ENCODE measurements around the gene TTC13. TPM values are rescaled to one million over a fixed set of nuclear protein-coding genes. Genes with fewer than 3 reads are reported as not detected.

The TTC13 gene
- polyA plus RNA-seq, 3 donors: 9.2 to 24.4 (median 10.8) TPM

DNA sequence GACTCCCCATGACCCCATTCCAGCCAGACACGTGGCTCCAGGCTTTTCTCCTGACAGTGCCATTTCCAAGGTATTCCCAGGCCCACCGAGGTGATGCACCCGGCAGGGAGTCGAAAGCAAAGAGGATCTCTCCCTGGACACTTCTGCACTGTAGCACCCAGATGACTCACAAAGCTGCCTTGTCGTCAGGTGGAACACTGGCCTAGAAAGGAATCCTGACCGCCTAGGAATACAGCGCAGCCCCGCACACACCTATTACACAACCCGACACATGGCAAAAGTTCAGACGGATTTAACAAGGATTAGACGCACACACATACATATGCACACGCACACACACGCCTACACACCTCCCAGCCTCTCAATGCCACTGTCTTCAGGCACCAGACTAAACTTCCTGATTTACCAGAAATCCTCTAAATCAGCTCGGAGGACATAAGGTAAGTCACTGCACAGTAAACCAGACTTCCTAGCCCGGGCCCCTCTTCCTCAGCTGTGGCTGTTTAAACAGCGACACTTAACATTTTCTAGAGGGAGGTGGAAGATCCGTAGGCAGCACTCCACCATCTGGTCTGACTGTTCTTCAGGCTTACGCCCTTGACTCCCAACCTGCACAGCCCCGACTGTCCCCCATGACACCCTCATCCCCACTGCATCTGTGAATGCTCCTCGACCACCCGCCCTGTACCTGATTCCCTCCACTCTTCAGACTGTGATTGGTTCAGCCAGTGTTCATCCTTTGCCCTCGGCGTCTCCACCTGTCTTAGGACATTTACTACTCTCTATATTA, 48.7 kb upstream of the TTC13 start:
- Mint-ChIP-seq H3K9me3 (peaks cover 0 to 2% (median 0%) of the 10 kb centered on the region in 7 donors), H3K27ac (peak overlapping the region in 2 of 7 donors; percentile 6 to 26), H3K4me3 (peak overlapping the region in 1 of 2 donors; percentile 13), H3K36me3 (peaks cover 6 to 9% of the 10 kb centered on the region in 2 donors), H3K27me3 (ENCODE audit: low read depth in 3 of 3) (peaks cover 2 to 12% (median 2%) of the 10 kb centered on the region in 3 donors), H3K4me1 (peaks cover 16% of the 10 kb centered on the region)
- no peak for DNase-seq
- no peak overlapping the region for H2AFZ ChIP-seq (ENCODE audit: insufficient read depth, low read depth, low read length, poor library complexity, severe bottlenecking)
- no peaks in the 10 kb centered on the region for H3K27me3 ChIP-seq (ENCODE audit: control insufficient read depth in 2 of 2, insufficient read depth in 2 of 2, low read length in 2 of 2)
- peaks cover 9 to 11% of the 10 kb centered on the region in 2 donors for H3K4me1 ChIP-seq (ENCODE audit: control insufficient read depth in 1 of 2, insufficient read depth in 2 of 2, low read length in 2 of 2)
- intact Hi-C loops (cut with micrococcal nuclease): no loop called here
- no peak overlapping the region for H3K9ac ChIP-seq (ENCODE audit: insufficient read depth, low read length, poor library complexity, severe bottlenecking)
- H3K4me2 ChIP-seq (replicated peaks; ENCODE audit: extremely low read depth, low read length, poor library complexity, severe bottlenecking): no peak overlapping the region
- no peak overlapping the region for H3K4me3 ChIP-seq (replicated peaks in 1 of 3; ENCODE audit: low read depth in 2 of 3, low read length in 3 of 3)
- no peaks in the 10 kb centered on the region for H3K9me3 ChIP-seq (replicated peaks in 1 of 2; ENCODE audit: control insufficient read depth in 1 of 2, insufficient read depth in 1 of 2, low read length in 2 of 2)
- H3K79me2 ChIP-seq (ENCODE audit: insufficient read depth, low read length): no peaks in the 10 kb centered on the region
- 90% methylated on average over 20 of the region's 23 CpGs for WGBS (ENCODE audit: insufficient coverage)
- TF ChIP-seq CTCF (IDR thresholded peaks at IDR 0.05): no peak
- H3K36me3 ChIP-seq (replicated peaks in 1 of 2; ENCODE audit: control insufficient read depth in 1 of 2, insufficient read depth in 2 of 2, low read length in 2 of 2): no peaks in the 10 kb centered on the region
- H4K20me1 ChIP-seq (ENCODE audit: insufficient read depth, low read length): no peaks in the 10 kb centered on the region
- H3K27ac ChIP-seq (ENCODE audit: low read depth in 1 of 2, low read length in 2 of 2): no peak overlapping the region

DNA sequence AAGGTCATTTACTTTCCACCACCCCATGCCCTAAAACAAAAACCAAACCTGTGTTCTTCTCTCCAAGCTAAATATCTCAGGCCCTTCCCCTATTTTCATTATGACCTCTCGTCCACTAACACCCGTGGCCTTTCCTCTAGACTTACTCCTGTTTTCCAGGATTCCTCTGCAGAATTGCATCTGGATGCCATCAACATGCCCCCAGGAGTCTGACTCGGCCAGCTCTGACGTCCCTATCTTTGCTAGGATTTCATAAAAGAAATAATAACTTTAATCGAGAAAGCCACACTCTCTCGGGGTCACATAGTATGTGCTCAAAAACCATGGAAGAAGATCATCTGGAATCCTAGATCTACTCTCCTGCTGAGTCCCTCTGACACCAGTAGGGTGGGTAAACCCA, 47.9 kb upstream of the TTC13 start:
- H3K79me2 ChIP-seq (ENCODE audit: insufficient read depth, low read length): no peaks in the 10 kb centered on the region
- no peak overlapping the region for H3K9ac ChIP-seq (ENCODE audit: insufficient read depth, low read length, poor library complexity, severe bottlenecking)
- WGBS (ENCODE audit: insufficient coverage): 95% methylated on average over 2 of the region's 6 CpGs
- no peak overlapping the region for H3K27ac ChIP-seq (ENCODE audit: low read depth in 1 of 2, low read length in 2 of 2)
- TF ChIP-seq CTCF (IDR thresholded peaks at IDR 0.05): no peak
- H3K4me3 ChIP-seq (replicated peaks in 1 of 3; ENCODE audit: low read depth in 2 of 3, low read length in 3 of 3): no peak overlapping the region
- Mint-ChIP-seq H3K36me3 (peaks cover 6 to 9% of the 10 kb centered on the region in 2 donors), H3K27ac (no peak overlapping the region), H3K27me3 (ENCODE audit: low read depth in 3 of 3) (peaks cover 2 to 12% (median 2%) of the 10 kb centered on the region in 3 donors), H3K4me1 (peaks cover 18% of the 10 kb centered on the region), H3K4me3 (no peak overlapping the region), H3K9me3 (peaks cover 0 to 2% (median 0%) of the 10 kb centered on the region in 7 donors)
- H3K4me1 ChIP-seq (ENCODE audit: control insufficient read depth in 1 of 2, insufficient read depth in 2 of 2, low read length in 2 of 2): peaks cover 12 to 13% of the 10 kb centered on the region in 2 donors
- H3K9me3 ChIP-seq (replicated peaks in 1 of 2; ENCODE audit: control insufficient read depth in 1 of 2, insufficient read depth in 1 of 2, low read length in 2 of 2): no peaks in the 10 kb centered on the region
- H3K27me3 ChIP-seq (ENCODE audit: control insufficient read depth in 2 of 2, insufficient read depth in 2 of 2, low read length in 2 of 2): no peaks in the 10 kb centered on the region
- H3K36me3 ChIP-seq (replicated peaks in 1 of 2; ENCODE audit: control insufficient read depth in 1 of 2, insufficient read depth in 2 of 2, low read length in 2 of 2): no peaks in the 10 kb centered on the region
- intact Hi-C loops (cut with micrococcal nuclease): no loop called here
- H4K20me1 ChIP-seq (ENCODE audit: insufficient read depth, low read length): no peaks in the 10 kb centered on the region
- no peak for DNase-seq
- H3K4me2 ChIP-seq (replicated peaks; ENCODE audit: extremely low read depth, low read length, poor library complexity, severe bottlenecking): no peak overlapping the region
- H2AFZ ChIP-seq (ENCODE audit: insufficient read depth, low read depth, low read length, poor library complexity, severe bottlenecking): no peak overlapping the region

Data from CD14-positive monocyte (primary cell).